Stimulated activated CD4-positive, alpha-beta T cell treated with anti-CD3 and anti-CD28 coated beads, Interleukin-4, amount 100 ng/mL, for 1 hour (primary cell): ENCODE measurements around the gene MANSC4.
"Not testable (repeated sequence)": the region's sequence is repeated elsewhere in the genome, so short reads cannot be mapped to it uniquely, and the experiment has no call there.

Source experiments
- DNase-seq: peaks from one replicate; pipeline ENCODE4 v3.0.0-alpha.2; 2020

MANSC4 gene

GRCh38 chr12:27747111-27747820, 32.8 kb downstream of the MANSC4 start:
- no peak for DNase-seq

- DNase-seq = not testable (repeated sequence)
These were observed 34.3 kb downstream of the MANSC4 start for GRCh38 chr12:27745734-27746133.

GRCh38 chr12:27743601-27744000, 36.4 kb downstream of the MANSC4 start:
- DNase-seq = no peak

GRCh38 chr12:27734321-27734720, 45.7 kb downstream of the MANSC4 start:
- not testable (repeated sequence) for DNase-seq

GRCh38 chr12:27733791-27734190, 46.2 kb downstream of the MANSC4 start:
- no peak for DNase-seq

GRCh38 chr12:27733052-27733656, 46.9 kb downstream of the MANSC4 start:
- peak; percentile 39 for DNase-seq

- no peak for DNase-seq
These were observed 47.8 kb downstream of the MANSC4 start for GRCh38 chr12:27732281-27732680.

GRCh38 chr12:27730097-27730588, 49.9 kb downstream of the MANSC4 start:
- DNase-seq = no peak

GRCh38 chr12:27723212-27723611, 56.8 kb downstream of the MANSC4 start:
- no peak for DNase-seq
